Neural cell (in vitro differentiated cells): ENCODE measurements around the gene CHN1. TPM values are rescaled to one million over a fixed set of nuclear protein-coding genes. Genes with fewer than 3 reads are reported as not detected.

Experiments
- H2AFZ ChIP-seq: fragments of 200-600, 300-800 bp; sonication (generic), shearing (Covaris generic); 2 replicates; pipeline ENCODE4 v1.6.0; 2014; ENCODE audit warnings: low read depth, mild to moderate bottlenecking, antibody characterized with exemption, low read length, moderate library complexity
- H3F3A ChIP-seq: fragments of 200-600 bp; shearing (Covaris generic); 2 replicates; pipeline ENCODE4 v1.6.1; 2016; ENCODE audit warnings: mild to moderate bottlenecking, moderate library complexity, mixed read lengths, antibody characterized with exemption, low read length; ENCODE audit not compliant: insufficient read depth, poor library complexity, severe bottlenecking
- H3K27ac ChIP-seq: fragments of 200-600, 300-800 bp; sonication (generic), shearing (Covaris generic); 2 replicates; pipeline ENCODE4 v1.5.1; 2014; ENCODE audit warnings: mild to moderate bottlenecking, low read length, moderate library complexity
- H3K27me3 ChIP-seq: fragments of 300-800, 200-600 bp; sonication (generic), shearing (Covaris generic); 2 replicates; pipeline ENCODE4 v1.6.0; 2014; ENCODE audit warnings: mild to moderate bottlenecking, low read depth, low read length, moderate library complexity; ENCODE audit not compliant: insufficient read depth
- H3K36me3 ChIP-seq: fragments of 300-800, 200-600 bp; sonication (generic), shearing (Covaris generic); 2 replicates; pipeline ENCODE4 v1.5.1; 2014; ENCODE audit warnings: mild to moderate bottlenecking, antibody characterized with exemption, low read length, moderate library complexity; ENCODE audit not compliant: insufficient read depth
- H3K4me2 ChIP-seq: fragments of 300-800, 200-600 bp; sonication (generic), shearing (Covaris generic); 2 replicates; pipeline ENCODE4 v1.6.0; 2014; ENCODE audit warnings: mild to moderate bottlenecking, low read length
- H3K4me3 ChIP-seq: fragments of 300-800, 200-600 bp; sonication (generic), shearing (Covaris generic); 2 replicates; pipeline ENCODE4 v1.5.1; 2014; ENCODE audit warnings: mild to moderate bottlenecking, low read length, moderate library complexity
- H3K79me2 ChIP-seq: fragments of 200-600 bp; shearing (Covaris generic); replicated peaks from 2 replicates; pipeline ENCODE4 v1.6.0; 2014; ENCODE audit warnings: mild to moderate bottlenecking, low read length, moderate library complexity; ENCODE audit not compliant: insufficient read depth
- H3K9ac ChIP-seq: fragments of 300-800, 200-600 bp; sonication (generic), shearing (Covaris generic); 2 replicates; pipeline ENCODE4 v1.6.1; 2016; ENCODE audit warnings: mild to moderate bottlenecking, low read length, mixed read lengths
- H3K9me2 ChIP-seq: fragments of 200-600 bp; shearing (Covaris generic); 2 replicates; pipeline ENCODE4 v1.6.1; 2016; ENCODE audit warnings: mild to moderate bottlenecking, low read length, mixed read lengths; ENCODE audit not compliant: insufficient read depth
- H3K9me3 ChIP-seq: fragments of 200-600, 300-800 bp; sonication (generic), shearing (Covaris generic); 2 replicates; pipeline ENCODE4 v1.6.1; 2016; ENCODE audit warnings: mild to moderate bottlenecking, mixed run types, low read length, moderate library complexity, mixed read lengths
- H4K20me1 ChIP-seq: fragments of 200-600 bp; shearing (Covaris generic); 2 replicates; pipeline ENCODE4 v1.6.1; 2016; ENCODE audit warnings: mild to moderate bottlenecking, mixed run types; ENCODE audit not compliant: insufficient read depth
- EP300 ChIP-seq: fragments of 450-650 bp; conservative IDR thresholded peaks from 2 replicates; pipeline ENCODE4 v1.6.1; 2014; ENCODE audit warnings: antibody characterized with exemption, mild to moderate bottlenecking, moderate library complexity; ENCODE audit not compliant: poor library complexity, severe bottlenecking
- EZH2 ChIP-seq: fragments of 200-600, 300-800 bp; shearing (Covaris generic), sonication (generic); IDR thresholded peaks from 2 replicates; pipeline ENCODE4 v1.6.1; 2014; ENCODE audit warnings: antibody characterized with exemption, low read length, borderline replicate concordance, mild to moderate bottlenecking; ENCODE audit not compliant: insufficient read depth, poor library complexity, severe bottlenecking
- MXI1 ChIP-seq: fragments of 450-650 bp; conservative IDR thresholded peaks from 2 replicates; pipeline ENCODE4 v1.6.1; 2014; ENCODE audit warnings: antibody characterized with exemption, mild to moderate bottlenecking; ENCODE audit not compliant: poor library complexity, severe bottlenecking
- POLR2AphosphoS5 ChIP-seq: IDR thresholded peaks from 2 replicates; pipeline ENCODE4 v1.6.1; 2012
- RAD21 ChIP-seq: fragments of 450-650 bp; conservative IDR thresholded peaks from 2 replicates; pipeline ENCODE4 v1.6.1; 2014; ENCODE audit warnings: antibody characterized with exemption, mild to moderate bottlenecking, moderate library complexity
- SMC3 ChIP-seq: fragments of 450-650 bp; conservative IDR thresholded peaks from 2 replicates; pipeline ENCODE4 v1.6.1; 2014; ENCODE audit warnings: antibody characterized with exemption, mild to moderate bottlenecking, moderate library complexity; ENCODE audit not compliant: poor library complexity
- TAF1 ChIP-seq: IDR thresholded peaks from 2 replicates; pipeline ENCODE4 v1.6.1; 2012; ENCODE audit warnings: low read depth
- polyA plus RNA-seq: library from polyadenylated mRNA; depleted of rRNA; stranded (reverse); fragments of >200 nt; gene quantifications from 2 replicates; pipeline ENCODE4 v1.2.3, GENCODE V29; 2014
- TF ChIP-seq, protein P1 (sequence below): fragments of 450-650 bp; IDR thresholded peaks from 2 replicates; pipeline ENCODE4 v1.5.1; 2014; ENCODE audit warnings: antibody characterized with exemption, mild to moderate bottlenecking, moderate library complexity; ENCODE audit not compliant: poor library complexity, severe bottlenecking
- TF ChIP-seq, protein P2 (sequence below): IDR thresholded peaks from 2 replicates; pipeline ENCODE4 v1.6.1; 2012; ENCODE audit warnings: borderline replicate concordance

Gene CHN1
- polyA plus RNA-seq, 1 donor from 2014 or later: 133 TPM

DNA sequence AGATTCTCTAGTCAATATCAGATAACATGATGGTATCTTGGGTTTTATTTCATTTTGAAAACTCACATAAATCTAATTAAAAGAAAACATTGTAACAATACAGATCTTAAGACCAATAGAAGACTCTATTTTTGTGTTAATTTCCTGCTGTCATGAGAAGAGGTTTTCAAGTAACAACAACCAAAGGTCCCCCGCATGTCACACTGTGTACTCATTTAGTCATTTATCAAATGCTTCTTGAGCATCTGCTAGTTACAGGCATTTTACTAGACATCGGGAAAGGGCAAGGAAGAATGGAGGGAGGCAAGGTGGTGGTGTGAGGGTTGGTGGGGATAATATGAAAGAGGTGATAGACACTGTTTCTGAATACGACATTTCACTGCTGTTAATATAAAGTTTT, 163.2 kb downstream of the CHN1 start:
- TF ChIP-seq MXI1: no peak
- no peak for TF ChIP-seq RAD21
- no peak for TF ChIP-seq EP300
- Histone ChIP-seq H3K79me2 (peaks cover 6% of the 10 kb centered on the region), H3K9me3 (no peaks in the 10 kb centered on the region), H3K9ac (no peak overlapping the region), H3K27me3 (no peaks in the 10 kb centered on the region), H3K4me3 (no peak overlapping the region), H3F3A (no peaks in the 10 kb centered on the region), H3K36me3 (no peaks in the 10 kb centered on the region), H3K27ac (no peak overlapping the region), H2AFZ (no peak overlapping the region), H4K20me1 (no peaks in the 10 kb centered on the region), H3K4me2 (no peak overlapping the region), H3K9me2 (no peaks in the 10 kb centered on the region)

DNA sequence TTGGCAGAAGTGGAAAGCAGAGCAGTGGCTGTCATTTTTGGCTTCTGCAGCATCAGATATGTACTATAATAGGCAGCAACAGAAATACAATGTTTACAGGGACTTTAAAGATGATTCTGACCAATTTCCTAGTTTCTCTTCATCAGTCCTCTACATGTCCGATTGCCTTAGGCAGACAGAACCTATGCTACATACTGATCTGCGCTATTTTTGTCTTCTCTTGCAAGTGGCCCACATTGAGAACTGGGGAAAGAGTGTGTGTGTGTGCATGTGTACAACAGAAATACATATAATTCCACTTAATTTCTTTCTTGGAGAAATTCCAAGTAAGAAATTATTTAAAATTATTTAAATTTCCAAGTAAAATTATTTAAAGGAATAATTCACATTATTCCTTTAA, 163.8 kb downstream of the CHN1 start:
- H3K9me2 ChIP-seq: no peaks in the 10 kb centered on the region
- H3K27me3 ChIP-seq: no peaks in the 10 kb centered on the region
- no peaks in the 10 kb centered on the region for H3K9me3 ChIP-seq
- H3F3A ChIP-seq: no peaks in the 10 kb centered on the region
- no peak overlapping the region for H3K4me2 ChIP-seq
- no peak for TF ChIP-seq MXI1
- no peak overlapping the region for H3K9ac ChIP-seq
- no peak overlapping the region for H2AFZ ChIP-seq
- H3K4me3 ChIP-seq: no peak overlapping the region
- no peaks in the 10 kb centered on the region for H4K20me1 ChIP-seq
- H3K79me2 ChIP-seq: peaks cover 6% of the 10 kb centered on the region
- no peaks in the 10 kb centered on the region for H3K36me3 ChIP-seq
- H3K27ac ChIP-seq: no peak overlapping the region

DNA sequence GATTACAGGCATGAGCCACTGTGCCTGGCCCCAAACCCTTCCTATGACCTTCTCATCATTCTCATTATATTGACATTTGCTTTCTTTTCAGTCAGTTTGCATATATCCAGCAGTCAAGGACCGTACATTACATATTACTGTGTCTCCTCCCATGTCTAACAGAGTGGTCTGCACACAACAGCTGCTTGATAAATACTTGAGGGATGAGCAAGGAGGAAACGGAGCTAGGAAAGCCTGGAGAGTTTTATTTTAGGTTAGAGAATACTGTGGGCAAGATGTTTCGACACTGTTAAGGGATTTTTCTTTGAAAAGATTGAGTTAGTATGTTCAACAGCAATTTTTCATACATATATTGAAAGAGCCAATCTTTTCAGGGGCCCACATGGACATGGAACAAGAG, 164.7 kb downstream of the CHN1 start:
- H3K4me3 ChIP-seq: no peak overlapping the region
- TF ChIP-seq POLR2AphosphoS5: no peak
- TF ChIP-seq, protein P1, sequence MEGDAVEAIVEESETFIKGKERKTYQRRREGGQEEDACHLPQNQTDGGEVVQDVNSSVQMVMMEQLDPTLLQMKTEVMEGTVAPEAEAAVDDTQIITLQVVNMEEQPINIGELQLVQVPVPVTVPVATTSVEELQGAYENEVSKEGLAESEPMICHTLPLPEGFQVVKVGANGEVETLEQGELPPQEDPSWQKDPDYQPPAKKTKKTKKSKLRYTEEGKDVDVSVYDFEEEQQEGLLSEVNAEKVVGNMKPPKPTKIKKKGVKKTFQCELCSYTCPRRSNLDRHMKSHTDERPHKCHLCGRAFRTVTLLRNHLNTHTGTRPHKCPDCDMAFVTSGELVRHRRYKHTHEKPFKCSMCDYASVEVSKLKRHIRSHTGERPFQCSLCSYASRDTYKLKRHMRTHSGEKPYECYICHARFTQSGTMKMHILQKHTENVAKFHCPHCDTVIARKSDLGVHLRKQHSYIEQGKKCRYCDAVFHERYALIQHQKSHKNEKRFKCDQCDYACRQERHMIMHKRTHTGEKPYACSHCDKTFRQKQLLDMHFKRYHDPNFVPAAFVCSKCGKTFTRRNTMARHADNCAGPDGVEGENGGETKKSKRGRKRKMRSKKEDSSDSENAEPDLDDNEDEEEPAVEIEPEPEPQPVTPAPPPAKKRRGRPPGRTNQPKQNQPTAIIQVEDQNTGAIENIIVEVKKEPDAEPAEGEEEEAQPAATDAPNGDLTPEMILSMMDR: no peak
- no peaks in the 10 kb centered on the region for H3K9me3 ChIP-seq
- H3K9me2 ChIP-seq: no peaks in the 10 kb centered on the region
- H3K79me2 ChIP-seq: peaks cover 6% of the 10 kb centered on the region
- H3K36me3 ChIP-seq: no peaks in the 10 kb centered on the region
- H3K4me2 ChIP-seq: no peak overlapping the region
- H3K27ac ChIP-seq: no peak overlapping the region
- H4K20me1 ChIP-seq: no peaks in the 10 kb centered on the region
- H3K27me3 ChIP-seq: no peaks in the 10 kb centered on the region
- H2AFZ ChIP-seq: no peak overlapping the region
- H3K9ac ChIP-seq: no peak overlapping the region
- no peaks in the 10 kb centered on the region for H3F3A ChIP-seq

DNA sequence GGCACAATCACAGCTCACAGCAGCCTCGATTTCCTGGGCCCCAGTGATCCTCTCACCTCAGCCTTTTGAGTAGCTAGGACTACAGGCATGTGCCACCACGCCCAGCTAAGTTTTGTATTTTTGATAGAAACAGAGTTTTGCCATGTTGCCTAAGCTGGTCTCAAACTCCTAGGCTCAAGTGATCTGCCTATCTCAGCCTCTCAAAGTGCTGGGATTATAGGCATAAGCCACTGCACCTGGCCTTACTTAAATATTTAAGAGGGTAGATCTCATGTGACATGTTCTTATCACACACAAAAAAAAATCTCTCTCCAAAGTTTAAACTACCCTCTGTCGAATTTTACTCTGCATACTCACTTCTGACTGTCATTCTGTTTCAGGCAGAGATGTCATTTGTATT, 165.5 kb downstream of the CHN1 start:
- Histone ChIP-seq H3K79me2 (no peaks in the 10 kb centered on the region), H3K9me3 (peaks cover 4% of the 10 kb centered on the region), H3K4me2 (no peak overlapping the region), H3F3A (no peaks in the 10 kb centered on the region), H3K27ac (no peak overlapping the region), H2AFZ (no peak overlapping the region), H4K20me1 (no peaks in the 10 kb centered on the region), H3K27me3 (no peaks in the 10 kb centered on the region), H3K36me3 (no peaks in the 10 kb centered on the region), H3K9me2 (no peaks in the 10 kb centered on the region), H3K9ac (no peak overlapping the region), H3K4me3 (no peak overlapping the region)
- TF ChIP-seq RAD21 (no peak), EP300 (no peak), SMC3 (no peak), POLR2AphosphoS5 (no peak), MXI1 (no peak), EZH2 (no peak), TAF1 (no peak)
- TF ChIP-seq, protein P2, sequence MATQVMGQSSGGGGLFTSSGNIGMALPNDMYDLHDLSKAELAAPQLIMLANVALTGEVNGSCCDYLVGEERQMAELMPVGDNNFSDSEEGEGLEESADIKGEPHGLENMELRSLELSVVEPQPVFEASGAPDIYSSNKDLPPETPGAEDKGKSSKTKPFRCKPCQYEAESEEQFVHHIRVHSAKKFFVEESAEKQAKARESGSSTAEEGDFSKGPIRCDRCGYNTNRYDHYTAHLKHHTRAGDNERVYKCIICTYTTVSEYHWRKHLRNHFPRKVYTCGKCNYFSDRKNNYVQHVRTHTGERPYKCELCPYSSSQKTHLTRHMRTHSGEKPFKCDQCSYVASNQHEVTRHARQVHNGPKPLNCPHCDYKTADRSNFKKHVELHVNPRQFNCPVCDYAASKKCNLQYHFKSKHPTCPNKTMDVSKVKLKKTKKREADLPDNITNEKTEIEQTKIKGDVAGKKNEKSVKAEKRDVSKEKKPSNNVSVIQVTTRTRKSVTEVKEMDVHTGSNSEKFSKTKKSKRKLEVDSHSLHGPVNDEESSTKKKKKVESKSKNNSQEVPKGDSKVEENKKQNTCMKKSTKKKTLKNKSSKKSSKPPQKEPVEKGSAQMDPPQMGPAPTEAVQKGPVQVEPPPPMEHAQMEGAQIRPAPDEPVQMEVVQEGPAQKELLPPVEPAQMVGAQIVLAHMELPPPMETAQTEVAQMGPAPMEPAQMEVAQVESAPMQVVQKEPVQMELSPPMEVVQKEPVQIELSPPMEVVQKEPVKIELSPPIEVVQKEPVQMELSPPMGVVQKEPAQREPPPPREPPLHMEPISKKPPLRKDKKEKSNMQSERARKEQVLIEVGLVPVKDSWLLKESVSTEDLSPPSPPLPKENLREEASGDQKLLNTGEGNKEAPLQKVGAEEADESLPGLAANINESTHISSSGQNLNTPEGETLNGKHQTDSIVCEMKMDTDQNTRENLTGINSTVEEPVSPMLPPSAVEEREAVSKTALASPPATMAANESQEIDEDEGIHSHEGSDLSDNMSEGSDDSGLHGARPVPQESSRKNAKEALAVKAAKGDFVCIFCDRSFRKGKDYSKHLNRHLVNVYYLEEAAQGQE: no peak
- TF ChIP-seq, protein P1: no peak
